ENCODE measurements around the gene SPO11. TPM values are rescaled to one million over a fixed set of nuclear protein-coding genes. Genes with fewer than 3 reads are reported as not detected.

Gene SPO11
- total and polyA plus RNA-seq, 2 of the 4 experiments (the other 2 are of a cell fraction), result not detected

DNA sequence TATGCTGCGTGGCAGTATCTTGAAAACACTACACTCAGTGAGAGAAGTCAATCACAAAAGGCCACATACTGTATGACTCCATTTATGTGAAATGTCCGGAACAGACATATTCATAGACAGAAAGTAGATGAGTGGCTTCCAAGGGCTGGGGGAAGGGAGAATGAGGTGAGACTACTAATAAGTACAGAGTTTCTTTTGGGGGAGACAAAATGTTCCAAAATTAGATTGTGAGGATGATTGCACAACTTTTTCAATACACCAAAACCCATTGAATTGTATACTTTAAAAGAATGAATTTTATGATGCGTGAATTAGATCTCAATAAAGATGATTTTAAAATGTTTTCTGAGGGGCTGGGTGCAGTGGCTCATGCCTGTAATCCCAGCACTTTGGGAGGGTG lies 9.2 kb upstream of the SPO11 start:
- DNase-seq, result no peak
- dilution Hi-C loops (cut with HindIII; ENCODE audit: low sequenced_read_pairs, unreplicated experiment), result no loop called here
- no peak overlapping the region for H4K5ac ChIP-seq (ENCODE audit: low read depth, low read length)
- no peaks in the 10 kb centered on the region for H3K36me3 ChIP-seq (ENCODE audit: control insufficient read depth, insufficient read depth, low read length)
- no peak overlapping the region for H3K14ac ChIP-seq (replicated peaks; ENCODE audit: low read depth, low read length)
- no peak overlapping the region for H2BK120ac ChIP-seq (ENCODE audit: low read depth, low read length)
- no peak overlapping the region for H4K91ac ChIP-seq (ENCODE audit: insufficient read depth, low read depth, low read length)
- no peak for ATAC-seq (ENCODE audit: low read depth)
- H4K8ac ChIP-seq (ENCODE audit: low read depth in 2 of 2, low read length in 2 of 2), result no peak overlapping the region
- TF ChIP-seq CEBPB (IDR thresholded peaks at IDR 0.05; ENCODE audit: low read depth, low read length), result 0 out of 2 replicates have a peak, but pooled peaks have one; percentile 46
- TF ChIP-seq, protein P1, sequence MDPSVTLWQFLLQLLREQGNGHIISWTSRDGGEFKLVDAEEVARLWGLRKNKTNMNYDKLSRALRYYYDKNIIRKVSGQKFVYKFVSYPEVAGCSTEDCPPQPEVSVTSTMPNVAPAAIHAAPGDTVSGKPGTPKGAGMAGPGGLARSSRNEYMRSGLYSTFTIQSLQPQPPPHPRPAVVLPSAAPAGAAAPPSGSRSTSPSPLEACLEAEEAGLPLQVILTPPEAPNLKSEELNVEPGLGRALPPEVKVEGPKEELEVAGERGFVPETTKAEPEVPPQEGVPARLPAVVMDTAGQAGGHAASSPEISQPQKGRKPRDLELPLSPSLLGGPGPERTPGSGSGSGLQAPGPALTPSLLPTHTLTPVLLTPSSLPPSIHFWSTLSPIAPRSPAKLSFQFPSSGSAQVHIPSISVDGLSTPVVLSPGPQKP (IDR thresholded peaks at IDR 0.05; ENCODE audit: borderline replicate concordance, low read depth, low read length), result no peak
- H3K4me2 ChIP-seq (ENCODE audit: low read depth, low read length), result no peak overlapping the region
- no peak overlapping the region for H2AFZ ChIP-seq (replicated peaks; ENCODE audit: low read length, poor library complexity)
- H4K20me1 ChIP-seq (ENCODE audit: insufficient read depth, low read length), result no peaks in the 10 kb centered on the region
- no peaks in the 10 kb centered on the region for H3K9me1 ChIP-seq (ENCODE audit: insufficient read depth, low read length)
- no peak overlapping the region for H3K9ac ChIP-seq (ENCODE audit: low read depth, low read length)
- H2AK9ac ChIP-seq (replicated peaks; ENCODE audit: low read depth, low read length, poor library complexity), result no peak overlapping the region
- WGBS, 2 experiments (ENCODE audit: extremely low coverage in 2 of 2, insufficient read length in 1 of 2), result no CpG with 5 or more reads among the region's 3 CpGs
- no peaks in the 10 kb centered on the region for H3K27me3 ChIP-seq (ENCODE audit: control insufficient read depth, insufficient read depth, low read length)
- H3K18ac ChIP-seq (ENCODE audit: low read depth, low read length), result no peak overlapping the region
- no peak overlapping the region for H2AK5ac ChIP-seq (ENCODE audit: low read depth, low read length)
- H3K56ac ChIP-seq (ENCODE audit: extremely low read depth, insufficient read depth, low read length), result no peak overlapping the region
- H3K4me3 ChIP-seq (ENCODE audit: insufficient read depth, low read depth, low read length), result no peak overlapping the region
- POLR2A ChIA-PET (ENCODE audit: unreplicated experiment), result no interaction called here
- in situ Hi-C loops (cut with MboI; ENCODE audit: low sequenced_read_pairs), result no loop called here
- no peaks in the 10 kb centered on the region for H3K9me3 ChIP-seq (ENCODE audit: control insufficient read depth, insufficient read depth, low read length)
- no peak overlapping the region for H2BK5ac ChIP-seq (ENCODE audit: low read depth, low read length, poor library complexity, severe bottlenecking)
- no peak overlapping the region for H3K4ac ChIP-seq (ENCODE audit: low read depth, low read length)
- H3K23ac ChIP-seq (ENCODE audit: low read depth, low read length), result no peak overlapping the region
- no peak overlapping the region for H2BK15ac ChIP-seq (ENCODE audit: low read depth, low read length)
- no TSS peak for BruUV-seq (replicated peaks)
- H3K27ac ChIP-seq (ENCODE audit: insufficient read depth, low read length), result no peak overlapping the region
- CTCF ChIA-PET, result no interaction called here
- no peaks in the 10 kb centered on the region for H3K79me1 ChIP-seq (ENCODE audit: low read depth in 1 of 2, low read length in 2 of 2)
- H3K4me1 ChIP-seq (ENCODE audit: control insufficient read depth, insufficient read depth, low read length), result no peaks in the 10 kb centered on the region
- no peak overlapping the region for H2BK20ac ChIP-seq (ENCODE audit: low read depth, low read length)
- intact Hi-C loops (cut with micrococcal nuclease), result no loop called here

Data from IMR-90 (cell line).